HG03469 (cell line): Measurements from ENCODE around the gene RAB20.
A peak's percentile ranks its signal among the peaks of the same experiment; 100 is the strongest.
"Not testable (repeated sequence)": the region's sequence is repeated elsewhere in the genome, so short reads cannot be mapped to it uniquely, and the experiment has no call there.

Experiments
- ATAC-seq: cut with Tn5 transposase; IDR thresholded peaks from one replicate; pipeline ENCODE4 v1.9.1; 2021; ENCODE audit warnings: mild to moderate bottlenecking, moderate library complexity, moderate number of reproducible peaks; ENCODE audit not compliant: unreplicated experiment

RAB20 gene

GRCh38 chr13:110561344-110562035 is at the start of gene RAB20:
RAB20 (minus strand) TSS chr13:110561722; CDS start chr13:110561519, 203 bp downstream.
- ATAC-seq = peak; percentile 65

- peak; percentile 33 for ATAC-seq
These were observed 49.6 kb upstream of the RAB20 start for GRCh38 chr13:110610955-110611595.

GRCh38 chr13:110607675-110608224 is 46.2 kb upstream of the RAB20 start:
- no peak for ATAC-seq

GRCh38 chr13:110606281-110606680 is 44.8 kb upstream of the RAB20 start:
- not testable (repeated sequence) for ATAC-seq

DNA sequence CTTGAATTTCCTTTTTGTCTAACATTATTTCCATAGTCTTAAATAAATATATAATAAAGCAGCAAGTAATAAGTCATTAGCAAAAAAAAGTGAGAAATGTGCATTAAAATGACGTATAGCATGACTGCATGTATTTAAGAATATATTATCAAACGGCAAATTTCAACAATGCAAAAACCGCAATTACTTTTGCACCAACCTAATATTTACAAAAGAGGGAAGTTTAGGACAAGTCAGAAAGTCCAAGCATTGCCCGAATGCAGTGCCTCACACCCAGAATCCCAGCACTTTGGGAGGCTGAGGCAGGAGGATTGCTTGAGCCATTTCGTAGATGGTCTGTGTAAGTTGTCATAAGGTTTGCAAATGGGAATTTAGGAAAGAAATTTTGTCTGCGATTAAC is 43.6 kb upstream of the RAB20 start:
- ATAC-seq = no peak

DNA sequence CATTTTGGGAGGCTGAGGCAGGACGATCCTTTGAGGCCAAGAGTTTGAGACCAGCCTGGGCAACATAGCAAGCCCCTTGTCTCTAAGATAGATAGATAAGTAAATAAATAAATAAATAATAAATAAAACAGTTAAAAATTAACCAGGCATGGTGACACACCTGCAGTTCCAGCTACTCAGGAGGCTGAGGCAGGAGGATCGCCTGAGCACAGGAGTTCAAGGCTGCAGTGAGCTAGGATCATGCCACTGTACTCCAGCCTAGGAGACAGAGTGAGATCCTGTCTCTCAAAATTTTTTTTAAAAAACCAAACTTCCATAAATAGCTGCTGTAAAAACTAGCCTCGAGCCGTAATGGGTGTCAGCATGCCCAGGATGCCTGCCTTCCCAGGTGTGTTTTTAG is 39.5 kb upstream of the RAB20 start:
- no peak for ATAC-seq

DNA sequence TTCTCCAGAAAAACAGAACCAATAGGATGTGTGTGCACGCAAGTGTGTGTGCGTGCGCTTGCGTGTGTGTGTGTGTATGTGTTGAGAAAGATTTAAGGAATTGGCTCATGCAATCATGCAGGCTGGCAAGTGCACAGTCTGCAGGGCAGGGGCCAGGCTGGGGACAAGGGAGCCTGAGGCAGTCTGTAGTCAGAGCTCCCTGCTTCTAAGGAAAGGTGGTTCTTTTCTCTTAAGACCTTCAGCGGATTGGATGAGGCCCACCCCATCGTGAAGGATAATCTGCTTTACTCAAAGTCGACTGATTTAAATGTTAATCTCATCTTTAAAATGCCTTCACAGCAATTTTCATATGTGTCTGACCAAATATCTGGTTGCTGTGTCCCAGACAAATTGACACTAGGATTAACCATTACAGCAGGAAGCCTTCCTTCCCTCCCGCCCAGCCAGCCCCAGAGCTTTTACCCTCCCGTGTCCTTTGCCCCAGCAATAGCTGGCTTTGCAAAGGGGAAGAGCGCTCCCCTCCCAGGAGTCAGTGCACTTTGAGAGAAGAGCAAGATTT is 38.8 kb upstream of the RAB20 start:
- ATAC-seq = no peak

GRCh38 chr13:110597041-110597689 is 35.6 kb upstream of the RAB20 start:
- no peak for ATAC-seq

GRCh38 chr13:110593430-110594130 is 32.1 kb upstream of the RAB20 start:
- ATAC-seq = peak; percentile 86

DNA sequence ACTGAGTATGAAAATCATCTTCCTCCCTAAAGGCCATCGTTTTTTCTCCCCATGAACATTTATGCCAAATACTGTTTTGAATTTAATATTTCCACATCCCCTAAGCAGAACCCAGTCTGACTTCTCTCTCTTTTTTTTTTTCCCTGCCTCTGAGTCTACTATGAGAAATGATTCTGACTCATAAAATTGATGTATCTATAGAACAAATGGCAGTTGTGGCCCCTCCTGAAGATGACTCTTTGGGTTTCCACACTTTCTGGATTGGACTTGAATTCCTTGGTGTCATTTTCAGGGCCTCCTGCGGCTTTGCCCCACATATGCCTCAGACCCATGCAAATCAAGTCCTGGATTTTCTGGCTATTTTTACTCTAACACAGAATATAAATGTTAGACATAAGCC is 31.1 kb upstream of the RAB20 start:
- ATAC-seq = no peak

- no peak for ATAC-seq
These were observed 29.1 kb upstream of the RAB20 start for GRCh38 chr13:110590577-110590976.

DNA sequence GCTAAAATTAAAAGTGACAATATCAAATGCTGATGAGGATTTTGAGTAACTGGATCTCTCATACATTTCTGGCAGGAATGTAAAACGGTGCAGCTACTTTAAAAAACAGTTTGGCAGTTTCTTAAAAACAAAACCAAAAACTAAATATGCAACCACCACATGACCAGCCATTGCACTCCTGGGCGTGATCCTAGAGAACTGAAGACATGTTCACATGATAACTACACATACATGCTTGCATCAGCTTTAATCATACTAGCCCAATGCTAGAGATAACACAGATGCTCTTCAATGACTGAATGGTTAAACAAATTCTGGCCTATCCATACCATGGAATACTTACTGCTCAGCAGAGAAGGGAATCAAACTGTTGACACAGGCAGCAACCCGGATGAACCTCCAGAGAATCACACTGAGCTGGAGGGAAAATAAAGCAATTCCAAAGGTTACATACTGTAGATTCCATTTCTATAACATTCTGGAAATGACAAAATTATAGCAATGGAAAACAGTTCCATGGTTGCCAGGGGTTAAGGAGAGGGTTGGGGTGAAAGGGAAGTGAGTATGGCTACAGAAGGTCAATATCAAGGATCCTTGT is 28.4 kb upstream of the RAB20 start:
- ATAC-seq = no peak

- no peak for ATAC-seq
These were observed 21.8 kb upstream of the RAB20 start for GRCh38 chr13:110583178-110583865.

- ATAC-seq = no peak
These were observed 21.0 kb upstream of the RAB20 start for GRCh38 chr13:110582421-110582954.

GRCh38 chr13:110581506-110582185 is 20.1 kb upstream of the RAB20 start:
- no peak for ATAC-seq

GRCh38 chr13:110580800-110581199 is 19.3 kb upstream of the RAB20 start:
- no peak for ATAC-seq

GRCh38 chr13:110578363-110578762 is 16.8 kb upstream of the RAB20 start:
- no peak for ATAC-seq

GRCh38 chr13:110576736-110577476 is 15.4 kb upstream of the RAB20 start:
- no peak for ATAC-seq
